Activated CD8-positive, alpha-beta memory T cell treated with anti-CD3 and anti-CD28 coated beads for 36 hours (primary cell): Measurements from ENCODE around the gene DLGAP1. TPM values are rescaled to one million over a fixed set of nuclear protein-coding genes. Genes with fewer than 3 reads are reported as not detected.

Experiments used
- CTCF ChIA-PET: fragments of 350-600 bp; sonication (Branson Sonifier 250); formaldehyde crosslinking; loops from one replicate; lab custom pipeline; 2021; ENCODE audit warnings: antibody characterized with exemption; lab: Charles Lee
- POLR2A ChIA-PET: fragments of 350-600 bp; sonication (Branson Sonifier 250); formaldehyde crosslinking; loops from one replicate; lab custom pipeline; 2021; ENCODE audit warnings: antibody characterized with exemption; lab: Charles Lee
- total RNA-seq, 2 experiments: library from RNA; stranded (reverse); gene quantifications; one replicate each; pipeline ENCODE4 v1.2.3, GENCODE V29; 2021

The DLGAP1 gene
- total RNA-seq, 2 experiments from 2014 or later: not detected

GRCh38 chr18:4119813-4120212 is 335.3 kb downstream of the DLGAP1 start:
- POLR2A ChIA-PET: no interaction called here

GRCh38 chr18:4119127-4119648 is 335.9 kb downstream of the DLGAP1 start:
- POLR2A ChIA-PET: no interaction called here
- CTCF ChIA-PET: no interaction called here

More at GRCh38 chr18:4119813-4120212, 335.3 kb downstream of the DLGAP1 start:
- CTCF ChIA-PET: no interaction called here

GRCh38 chr18:4108016-4108415 is 347.1 kb downstream of the DLGAP1 start:
- ChIA-PET POLR2A (no interaction called here), CTCF (interaction anchor here (0.8 kb wide), 1 partner anchor 17 kb away, joined by 3 read pairs; no protein-coding TSS in a partner anchor)

- ChIA-PET POLR2A (no interaction called here), CTCF (interaction anchor here (0.6 to 1.2 kb wide), 4 partner anchors 8 to 23 kb away, joined by 3 read pairs; no protein-coding TSS in a partner anchor)
Measured at GRCh38 chr18:4107049-4107467, 348.0 kb downstream of the DLGAP1 start.

- ChIA-PET CTCF (interaction anchor here (0.6 to 1.2 kb wide), 5 partner anchors 8 to 23 kb away, joined by 3 read pairs; no protein-coding TSS in a partner anchor), POLR2A (no interaction called here)
Measured at GRCh38 chr18:4106407-4107033, 348.6 kb downstream of the DLGAP1 start.

- ChIA-PET CTCF (no interaction called here), POLR2A (no interaction called here)
Measured at GRCh38 chr18:4102901-4103300, 352.2 kb downstream of the DLGAP1 start.

GRCh38 chr18:4101009-4101408 is 354.1 kb downstream of the DLGAP1 start:
- POLR2A ChIA-PET: no interaction called here
- CTCF ChIA-PET: no interaction called here

- ChIA-PET POLR2A (no interaction called here), CTCF (no interaction called here)
Measured at GRCh38 chr18:4096486-4096885, 358.6 kb downstream of the DLGAP1 start.

GRCh38 chr18:4093676-4094075 is 361.4 kb downstream of the DLGAP1 start:
- CTCF ChIA-PET: no interaction called here
- POLR2A ChIA-PET: no interaction called here

- ChIA-PET CTCF (no interaction called here), POLR2A (no interaction called here)
Measured at GRCh38 chr18:4084382-4084900, 370.7 kb downstream of the DLGAP1 start.

- POLR2A ChIA-PET: no interaction called here
- CTCF ChIA-PET: no interaction called here
Measured at GRCh38 chr18:4078246-4078645, 376.9 kb downstream of the DLGAP1 start.

- ChIA-PET CTCF (no interaction called here), POLR2A (no interaction called here)
Measured at GRCh38 chr18:4077721-4078120, 377.4 kb downstream of the DLGAP1 start.

- ChIA-PET POLR2A (no interaction called here), CTCF (no interaction called here)
Measured at GRCh38 chr18:4077204-4077603, 377.9 kb downstream of the DLGAP1 start.

GRCh38 chr18:4074647-4075046 is 380.5 kb downstream of the DLGAP1 start:
- ChIA-PET CTCF (no interaction called here), POLR2A (no interaction called here)

- CTCF ChIA-PET: no interaction called here
- POLR2A ChIA-PET: no interaction called here
Measured at GRCh38 chr18:4069183-4069582, 385.9 kb downstream of the DLGAP1 start.

GRCh38 chr18:4068552-4069158 is 386.5 kb downstream of the DLGAP1 start:
- CTCF ChIA-PET: no interaction called here
- POLR2A ChIA-PET: no interaction called here

GRCh38 chr18:4063545-4063944 is 391.6 kb downstream of the DLGAP1 start:
- ChIA-PET POLR2A (no interaction called here), CTCF (no interaction called here)

GRCh38 chr18:4060427-4061281 is 394.5 kb downstream of the DLGAP1 start:
- POLR2A ChIA-PET: no interaction called here
- CTCF ChIA-PET: no interaction called here

- CTCF ChIA-PET: no interaction called here
- POLR2A ChIA-PET: no interaction called here
Measured at GRCh38 chr18:4058179-4058578, 396.9 kb downstream of the DLGAP1 start.
